Mucosa of descending colon (tissue), 3 donors: ENCODE data around the gene PLAAT3. TPM values are rescaled to one million over a fixed set of nuclear protein-coding genes. Genes with fewer than 3 reads are reported as not detected.
"Not testable (repeated sequence)": the region's sequence is repeated elsewhere in the genome, so short reads cannot be mapped to it uniquely, and the experiment has no call there.

Source experiments
- ATAC-seq: fragments of 200-7000 bp; cut with Tn5 transposase; one replicate; pipeline ENCODE4 v1.9.1; 2020; ENCODE audit warnings: mild to moderate bottlenecking, moderate library complexity
- DNase-seq, 3 donors: peaks; one replicate each; pipeline ENCODE4 v3.0.0-alpha.2; 2020
- H3K36me3 ChIP-seq: fragments of 200-600 bp; one replicate; pipeline ENCODE4 v1.8.0; 2021; ENCODE audit warnings: low read depth, mild to moderate bottlenecking
- H3K4me1 ChIP-seq: fragments of 200-600 bp; one replicate; pipeline ENCODE4 v1.8.0; 2021; ENCODE audit warnings: low read depth, mild to moderate bottlenecking
- H3K4me3 ChIP-seq: fragments of 200-600 bp; one replicate; pipeline ENCODE4 v1.8.0; 2021; ENCODE audit warnings: mild to moderate bottlenecking
- H3K9me3 ChIP-seq: fragments of 200-600 bp; one replicate; pipeline ENCODE4 v1.8.0; 2021; ENCODE audit warnings: mild to moderate bottlenecking
- CTCF ChIP-seq: fragments of 200-600 bp; IDR thresholded peaks from one replicate; pipeline ENCODE4 v1.8.0; 2022; ENCODE audit warnings: antibody characterized with exemption, mild to moderate bottlenecking
- intact Hi-C, 2 donors: fragments of 100-400 bp; cut with DNase I in 1 of 2; cut with micrococcal nuclease in 1 of 2; formaldehyde crosslinking; loops; one replicate each; pipeline versions ENCODE4 v1.11.0 to v1.11.1; 2022; cut with DNase I, micrococcal nuclease
- total RNA-seq, 3 donors: library from RNA; stranded (reverse); fragmentation: NEBNext Ultra II Directional in 2 of 3; extraction: Animal tissue kit (Norgen Biotek cat#: 25700) in 2 of 3; gene quantifications; one replicate each; pipeline versions ENCODE4 v1.2.1 to v1.2.4, GENCODE V29; 2021 to 2023
- donor health status: DM: no; HTN: no; CAD: no; lungs with moderate emphysema.
- donor health status: DM: no; HTN: no; CAD: no.
- donor health status: DM: no; HTN: yes; CAD: no.

PLAAT3 gene
- total RNA-seq, 3 donors from 2014 or later = 15.1 to 58.5 (median 26.7) TPM

- Histone ChIP-seq H3K4me3 (no peak overlapping the region), H3K4me1 (no peaks in the 10 kb centered on the region), H3K36me3 (no peaks in the 10 kb centered on the region), H3K9me3 (no peaks in the 10 kb centered on the region)
- no peak for DNase-seq
- intact Hi-C loops = no loop called here
- TF ChIP-seq CTCF = no peak
- no peak for ATAC-seq
Observed at GRCh38 chr11:63608353-63609345, 5.6 kb downstream of the PLAAT3 start.

GRCh38 chr11:63603180-63603518 is 11.1 kb downstream of the PLAAT3 start:
- no peak for TF ChIP-seq CTCF
- no peak for DNase-seq
- Histone ChIP-seq H3K4me1 (peaks cover 4% of the 10 kb centered on the region), H3K4me3 (no peak overlapping the region), H3K36me3 (no peaks in the 10 kb centered on the region), H3K9me3 (no peaks in the 10 kb centered on the region)
- ATAC-seq = peak; percentile 29
- intact Hi-C loops = no loop called here

GRCh38 chr11:63602290-63603179 is 11.7 kb downstream of the PLAAT3 start:
- intact Hi-C loops, H3K36me3 ChIP-seq, H3K4me3 ChIP-seq, ATAC-seq, H3K4me1 ChIP-seq, DNase-seq, H3K9me3 ChIP-seq: not testable (repeated sequence)

- ATAC-seq (no peak), DNase-seq (no peak)
- Histone ChIP-seq H3K36me3 (no peaks in the 10 kb centered on the region), H3K4me3 (no peak overlapping the region), H3K4me1 (peaks cover 4% of the 10 kb centered on the region), H3K9me3 (no peaks in the 10 kb centered on the region)
- no peak for TF ChIP-seq CTCF
- intact Hi-C loops = no loop called here
Observed at GRCh38 chr11:63599211-63600122, 14.8 kb downstream of the PLAAT3 start.

GRCh38 chr11:63598556-63598955 is 15.7 kb downstream of the PLAAT3 start:
- intact Hi-C loops = no loop called here
- ATAC-seq (no peak), DNase-seq (no peak)
- Histone ChIP-seq H3K9me3 (no peaks in the 10 kb centered on the region), H3K4me3 (no peak overlapping the region), H3K4me1 (peaks cover 4% of the 10 kb centered on the region), H3K36me3 (no peaks in the 10 kb centered on the region)
- no peak for TF ChIP-seq CTCF
